ENCODE results near the gene GAS6.

Gene GAS6

GRCh38 chr13:113819731-113820715 lies 43.9 kb downstream of the GAS6 start:
- no peak for TF ChIP-seq CTCF (IDR thresholded peaks at IDR 0.05; ENCODE audit: extremely low read depth, missing control alignments)
- DNase-seq (ENCODE audit: low spot score), result no peak

- no peak for TF ChIP-seq CTCF (IDR thresholded peaks at IDR 0.05; ENCODE audit: extremely low read depth, missing control alignments)
- DNase-seq (ENCODE audit: low spot score), result no peak
Observed at GRCh38 chr13:113819341-113819730, 44.5 kb downstream of the GAS6 start.

- no peak for TF ChIP-seq CTCF (IDR thresholded peaks at IDR 0.05; ENCODE audit: extremely low read depth, missing control alignments)
- DNase-seq (ENCODE audit: low spot score), result no peak
Observed at GRCh38 chr13:113818700-113819295, 45.1 kb downstream of the GAS6 start.

- no peak for DNase-seq (ENCODE audit: low spot score)
- TF ChIP-seq CTCF (IDR thresholded peaks at IDR 0.05; ENCODE audit: extremely low read depth, missing control alignments), result no peak
Observed at GRCh38 chr13:113817860-113818691, 45.8 kb downstream of the GAS6 start.

- DNase-seq (ENCODE audit: low spot score), result peak; percentile 90
- peak; percentile 57 for TF ChIP-seq CTCF (IDR thresholded peaks at IDR 0.05; ENCODE audit: extremely low read depth, missing control alignments)
Observed at GRCh38 chr13:113816946-113817859, 46.7 kb downstream of the GAS6 start.

GRCh38 chr13:113816254-113816929 lies 47.5 kb downstream of the GAS6 start:
- no peak for DNase-seq (ENCODE audit: low spot score)
- no peak for TF ChIP-seq CTCF (IDR thresholded peaks at IDR 0.05; ENCODE audit: extremely low read depth, missing control alignments)
